GM13977 (cell line): ENCODE measurements around the gene PIH1D1.

Source experiments
- DNase-seq: peaks from one replicate; pipeline ENCODE4 v3.0.0; 2012; ENCODE audit warnings: low spot score
- in situ Hi-C: fragments of 300-500 bp; cut with MboI; formaldehyde crosslinking; loops from one replicate; pipeline ENCODE4 v1.12.0; 2022; ENCODE audit warnings: low sequenced_read_pairs, low pct_unique_long_range_greater_than_20kb, mixed read lengths, inconsistent platforms; ENCODE audit not compliant: unreplicated experiment
- TF ChIP-seq, protein P1 (sequence below): IDR thresholded peaks from 2 replicates; pipeline ENCODE4 v1.5.1; 2012; ENCODE audit warnings: mild to moderate bottlenecking, control low read depth; ENCODE audit not compliant: insufficient read depth; ENCODE audit errors: extremely low read depth, missing control alignments

PIH1D1 gene

DNA sequence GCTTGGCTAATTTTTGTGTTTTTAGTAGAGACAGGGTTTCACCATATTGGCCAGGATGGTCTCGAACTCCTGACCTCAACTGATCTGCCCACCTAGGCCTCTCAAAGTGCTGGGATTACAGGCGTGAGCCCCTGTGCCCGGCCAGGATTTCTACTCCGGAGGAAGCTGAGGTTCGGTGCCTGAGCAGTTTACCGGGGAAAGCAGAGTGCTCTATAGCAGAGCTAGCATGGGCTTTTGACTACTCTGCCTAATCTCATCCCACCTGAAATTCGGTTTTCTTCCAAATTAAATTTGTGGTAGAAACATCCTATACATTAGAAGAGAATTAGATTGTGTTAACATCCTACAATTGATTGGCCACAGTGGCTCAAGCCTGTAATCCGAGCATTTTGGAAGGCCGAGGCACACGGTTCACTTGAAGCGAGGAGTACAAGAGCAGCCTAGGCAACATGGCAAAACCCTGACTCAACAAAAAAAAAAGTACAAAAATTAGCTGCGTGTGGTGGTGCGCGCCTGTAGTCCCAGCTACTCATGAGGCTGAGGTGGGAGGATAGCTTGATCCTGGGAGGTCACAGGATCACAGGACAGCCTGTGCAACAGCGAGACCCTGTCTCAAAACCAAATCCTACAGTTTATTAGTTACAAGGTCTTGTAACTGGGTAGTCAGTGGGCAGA lies 37.4 kb upstream of the PIH1D1 start:
- TF ChIP-seq, protein P1, sequence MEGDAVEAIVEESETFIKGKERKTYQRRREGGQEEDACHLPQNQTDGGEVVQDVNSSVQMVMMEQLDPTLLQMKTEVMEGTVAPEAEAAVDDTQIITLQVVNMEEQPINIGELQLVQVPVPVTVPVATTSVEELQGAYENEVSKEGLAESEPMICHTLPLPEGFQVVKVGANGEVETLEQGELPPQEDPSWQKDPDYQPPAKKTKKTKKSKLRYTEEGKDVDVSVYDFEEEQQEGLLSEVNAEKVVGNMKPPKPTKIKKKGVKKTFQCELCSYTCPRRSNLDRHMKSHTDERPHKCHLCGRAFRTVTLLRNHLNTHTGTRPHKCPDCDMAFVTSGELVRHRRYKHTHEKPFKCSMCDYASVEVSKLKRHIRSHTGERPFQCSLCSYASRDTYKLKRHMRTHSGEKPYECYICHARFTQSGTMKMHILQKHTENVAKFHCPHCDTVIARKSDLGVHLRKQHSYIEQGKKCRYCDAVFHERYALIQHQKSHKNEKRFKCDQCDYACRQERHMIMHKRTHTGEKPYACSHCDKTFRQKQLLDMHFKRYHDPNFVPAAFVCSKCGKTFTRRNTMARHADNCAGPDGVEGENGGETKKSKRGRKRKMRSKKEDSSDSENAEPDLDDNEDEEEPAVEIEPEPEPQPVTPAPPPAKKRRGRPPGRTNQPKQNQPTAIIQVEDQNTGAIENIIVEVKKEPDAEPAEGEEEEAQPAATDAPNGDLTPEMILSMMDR: no peak
- DNase-seq: no peak
- in situ Hi-C loops: no loop called here

DNA sequence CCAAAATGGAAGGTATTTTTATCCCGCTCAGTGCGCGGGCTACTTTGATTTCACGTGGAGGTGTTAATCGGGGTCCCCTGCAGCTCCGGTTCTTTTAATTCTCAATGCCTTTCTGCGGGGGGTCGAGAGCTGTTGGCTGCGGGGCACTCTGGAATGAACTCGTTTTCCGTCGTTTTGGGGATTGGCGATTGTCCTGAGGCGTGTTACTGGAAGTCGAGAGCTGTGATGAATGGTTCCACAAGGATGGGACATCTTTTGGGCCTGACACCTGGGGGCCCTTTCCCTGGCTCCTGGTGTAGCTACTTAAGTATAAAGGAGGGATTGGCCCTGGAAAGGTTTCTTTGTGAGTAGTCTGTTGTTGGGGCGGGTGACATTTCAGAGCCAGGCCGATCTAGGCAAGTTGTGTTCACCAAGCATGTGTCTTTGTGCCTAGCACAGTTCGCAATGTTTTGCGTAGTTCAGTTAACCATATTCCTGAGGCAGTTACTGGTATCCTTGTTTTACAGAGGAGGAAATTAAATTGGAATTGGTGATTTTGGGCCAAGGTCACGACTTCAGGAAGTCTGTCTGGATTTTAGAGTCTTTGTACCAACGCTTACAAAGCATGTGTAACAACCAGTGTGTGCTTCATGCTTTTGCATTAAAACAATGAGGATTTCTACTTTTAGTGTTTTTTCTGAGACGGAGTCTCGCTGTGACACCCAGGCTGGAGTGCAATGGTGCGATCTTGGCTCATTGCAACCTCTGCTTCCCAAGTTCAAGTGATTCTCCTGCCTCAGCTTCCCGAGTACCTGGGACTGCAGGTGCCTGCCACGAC lies 36.6 kb upstream of the PIH1D1 start:
- DNase-seq: no peak

DNA sequence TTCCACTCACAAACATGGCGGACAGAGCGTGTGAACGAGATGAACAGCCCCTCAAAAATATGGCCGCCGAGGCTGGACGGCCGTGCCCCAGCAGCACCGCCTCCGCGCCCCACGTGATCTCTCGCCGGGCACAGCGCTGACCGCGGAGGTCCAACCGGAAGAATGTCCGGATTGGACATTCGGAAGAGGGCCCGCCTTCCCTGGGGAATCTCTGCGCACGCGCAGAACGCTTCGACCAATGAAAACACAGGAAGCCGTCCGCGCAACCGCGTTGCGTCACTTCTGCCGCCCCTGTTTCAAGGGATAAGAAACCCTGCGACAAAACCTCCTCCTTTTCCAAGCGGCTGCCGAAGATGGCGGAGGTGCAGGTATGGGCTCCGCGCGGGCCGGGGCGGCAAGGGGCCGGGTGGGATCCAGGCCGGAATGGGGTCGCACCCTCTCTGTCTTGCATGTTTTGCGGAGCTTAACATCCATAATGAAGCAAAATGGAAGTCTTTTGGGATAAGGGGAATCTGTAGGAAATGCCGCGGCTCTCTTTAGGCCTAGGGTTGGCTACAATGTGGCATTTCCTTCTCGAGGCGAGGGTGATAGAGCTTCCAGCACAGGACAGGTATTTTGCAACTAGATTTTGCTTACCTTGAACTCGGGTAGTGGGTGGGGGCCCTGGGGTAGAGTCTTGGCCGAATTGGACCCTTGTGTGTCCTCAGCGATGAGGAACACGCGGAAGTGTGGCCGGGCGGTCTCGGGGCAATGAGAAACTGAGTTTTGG lies 35.8 kb upstream of the PIH1D1 start, which contains the start of gene RPL13A:
Gene RPL13A (plus strand): TSS at position 332 of the 769 bp plus-strand sequence. CDS start 22 bp downstream, at position 354.
- TF ChIP-seq, protein P1: no peak
- in situ Hi-C loops: no loop called here
- peak; percentile 97 for DNase-seq

More for the DNA sequence above, 36.6 kb upstream of the PIH1D1 start:
- TF ChIP-seq, protein P1: no peak
- in situ Hi-C loops: no loop called here

DNA sequence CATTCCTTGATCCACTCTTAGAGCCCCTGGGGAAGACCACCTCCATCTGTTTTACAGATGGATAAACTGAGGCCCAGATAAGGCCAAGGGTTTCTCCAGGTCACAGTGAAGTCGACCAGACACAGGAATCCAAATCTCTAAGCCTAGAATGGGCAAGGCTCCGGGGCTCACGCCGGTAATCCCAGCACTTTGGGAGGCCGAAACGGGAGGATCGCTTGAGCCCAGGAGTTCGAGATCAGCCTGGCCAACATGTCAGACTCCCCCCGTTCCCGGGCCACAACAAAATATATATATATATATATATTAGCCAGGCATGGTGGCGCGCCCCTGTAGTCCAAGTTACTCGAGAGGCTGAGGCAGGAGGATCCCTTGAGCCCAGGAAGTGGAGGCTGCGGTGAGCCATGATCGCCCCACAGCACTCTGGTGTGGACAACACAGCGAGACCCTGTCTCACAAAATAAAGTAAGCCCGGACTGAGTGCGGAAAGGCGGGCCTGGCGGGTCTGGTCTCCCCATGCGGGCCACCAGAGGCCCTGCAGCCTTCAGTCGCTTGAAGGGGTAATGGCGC lies 35.2 kb upstream of the PIH1D1 start:
- in situ Hi-C loops: no loop called here
- TF ChIP-seq, protein P1: no peak
- DNase-seq: no peak

DNA sequence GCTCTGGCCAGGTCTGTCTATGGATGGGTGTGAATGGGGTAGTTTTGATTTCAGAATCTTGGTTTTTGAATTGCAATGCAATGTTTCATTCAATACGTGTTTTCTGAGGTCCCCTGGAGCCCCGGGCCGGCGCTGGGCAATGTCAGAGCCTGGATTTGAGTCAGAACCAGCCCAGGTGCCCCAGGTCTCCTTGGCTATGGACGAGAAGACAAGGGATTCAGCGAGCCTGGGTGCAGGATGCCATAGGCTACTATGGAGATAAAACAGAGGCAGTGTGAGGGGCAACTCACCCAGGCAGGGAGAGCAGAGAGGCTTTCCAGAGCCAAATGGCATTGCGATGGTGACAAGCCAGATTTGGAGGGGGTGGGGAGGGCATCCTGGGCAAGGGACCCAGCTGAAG lies 34.6 kb upstream of the PIH1D1 start:
- no peak for DNase-seq
- TF ChIP-seq, protein P1: no peak
- in situ Hi-C loops: no loop called here

DNA sequence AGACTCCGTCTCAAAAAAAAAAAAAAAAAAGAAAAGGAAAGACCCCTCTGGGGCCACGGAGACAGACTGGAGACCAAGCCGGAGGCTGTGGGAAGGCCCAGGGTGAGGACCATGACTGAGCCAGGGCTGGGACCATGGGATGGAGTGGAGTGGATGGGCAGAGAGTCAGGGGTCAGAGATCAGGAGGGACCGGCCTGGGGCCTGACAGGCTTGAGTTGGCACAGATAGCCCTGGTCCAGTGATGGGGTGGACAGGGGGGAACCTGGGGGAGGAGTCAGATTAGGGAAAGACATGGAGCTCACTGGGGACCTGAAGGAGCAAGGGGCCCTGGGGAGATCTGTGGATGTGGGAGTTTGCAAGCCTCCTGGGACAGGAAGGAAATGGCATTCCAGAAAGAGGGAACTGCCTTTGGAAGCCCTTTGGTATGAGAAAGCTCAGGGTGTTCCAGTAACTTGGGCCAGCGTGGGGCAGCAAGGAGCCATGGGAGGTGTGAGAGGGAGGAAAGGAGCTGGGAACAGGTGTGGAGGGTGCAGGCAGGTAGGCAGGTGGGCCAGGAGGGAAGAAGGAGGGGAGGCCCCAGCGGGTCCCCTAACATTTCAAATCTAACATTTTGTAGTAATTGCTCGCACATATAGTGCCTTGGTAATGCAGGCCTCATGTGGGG lies 29.5 kb upstream of the PIH1D1 start:
- in situ Hi-C loops: no loop called here
- TF ChIP-seq, protein P1: no peak
- no peak for DNase-seq
